GM23338 (cell line): ENCODE results near the gene MEIOB. TPM values are rescaled to one million over a fixed set of nuclear protein-coding genes. Genes with fewer than 3 reads are reported as not detected.

Source experiments
- ATAC-seq: fragments of 200-7000 bp; cut with Tn5 transposase; 3 replicates; pipeline ENCODE4 v1.9.1; 2020
- DNase-seq: peaks from one replicate; pipeline ENCODE4 v3.0.0-alpha.2; 2015; ENCODE audit warnings: low spot score
- H2AFZ ChIP-seq: fragments of 200-600 bp; sonication (generic); 2 replicates; pipeline ENCODE4 v1.8.0; 2016; ENCODE audit warnings: antibody characterized with exemption, mild to moderate bottlenecking, moderate library complexity
- H3F3A ChIP-seq: fragments of 200-600 bp; sonication (generic); replicated peaks from 2 replicates; pipeline ENCODE4 v1.8.0; 2017; ENCODE audit warnings: antibody characterized with exemption, mixed run types, low read depth
- H3K27ac ChIP-seq: fragments of 200-600 bp; sonication (generic); 2 replicates; pipeline ENCODE4 v1.6.1; 2016; ENCODE audit warnings: low read depth
- H3K27me3 ChIP-seq: fragments of 200-600 bp; sonication (generic); 2 replicates; pipeline ENCODE4 v1.8.0; 2016; ENCODE audit warnings: mild to moderate bottlenecking, mixed run types, moderate library complexity; ENCODE audit not compliant: insufficient read depth
- H3K36me3 ChIP-seq: fragments of 200-600 bp; sonication (generic); 2 replicates; pipeline ENCODE4 v1.8.0; 2016; ENCODE audit warnings: mild to moderate bottlenecking; ENCODE audit not compliant: insufficient read depth
- H3K4me1 ChIP-seq: fragments of 200-600 bp; sonication (generic); 2 replicates; pipeline ENCODE4 v1.8.0; 2016; ENCODE audit warnings: mild to moderate bottlenecking, moderate library complexity; ENCODE audit not compliant: insufficient read depth
- H3K4me2 ChIP-seq: fragments of 200-600 bp; sonication (generic); 2 replicates; pipeline ENCODE4 v1.7.1; 2017; ENCODE audit warnings: mixed run types
- H3K4me3 ChIP-seq: fragments of 200-600 bp; sonication (generic); 2 replicates; pipeline ENCODE4 v1.6.1; 2016; ENCODE audit warnings: mixed run types
- H3K79me2 ChIP-seq: fragments of 200-600 bp; sonication (generic); replicated peaks from 2 replicates; pipeline ENCODE4 v1.8.0; 2017; ENCODE audit warnings: mild to moderate bottlenecking; ENCODE audit not compliant: insufficient read depth
- H3K9me2 ChIP-seq: fragments of 200-600 bp; sonication (generic); 2 replicates; pipeline ENCODE4 v1.8.0; 2017; ENCODE audit not compliant: insufficient read depth
- H4K20me1 ChIP-seq: fragments of 200-600 bp; sonication (generic); replicated peaks from 2 replicates; pipeline ENCODE4 v1.8.0; 2017; ENCODE audit warnings: mild to moderate bottlenecking; ENCODE audit not compliant: insufficient read depth
- H3K27ac Mint-ChIP-seq: 2 replicates; pipeline ENCODE4 v1.8.0; 2020; ENCODE audit warnings: inconsistent platforms, mild to moderate bottlenecking, moderate library complexity, mixed read lengths
- H3K27me3 Mint-ChIP-seq: 3 replicates; pipeline ENCODE4 v1.8.0; 2022; ENCODE audit warnings: low read depth, mild to moderate bottlenecking, moderate library complexity, mixed read lengths, inconsistent platforms; ENCODE audit not compliant: insufficient read depth, poor library complexity
- H3K36me3 Mint-ChIP-seq: 3 replicates; pipeline ENCODE4 v1.8.0; 2021; ENCODE audit warnings: low read depth, mild to moderate bottlenecking, inconsistent platforms, moderate library complexity, mixed read lengths
- H3K4me1 Mint-ChIP-seq: 3 replicates; pipeline ENCODE4 v1.8.0; 2020; ENCODE audit warnings: mild to moderate bottlenecking, inconsistent platforms, mixed read lengths
- H3K4me3 Mint-ChIP-seq: 3 replicates; pipeline ENCODE4 v1.8.0; 2021; ENCODE audit warnings: moderate library complexity, mild to moderate bottlenecking, inconsistent platforms, mixed read lengths
- H3K9me3 Mint-ChIP-seq: 3 replicates; pipeline ENCODE4 v1.8.0; 2020; ENCODE audit warnings: moderate library complexity, mild to moderate bottlenecking, inconsistent platforms, mixed read lengths
- CREB1 ChIP-seq: fragments of 250-450 bp; sonication (Bioruptor Pico); IDR thresholded peaks from 2 replicates; pipeline ENCODE4 v1.5.0; 2020; ENCODE audit warnings: low read depth, mild to moderate bottlenecking, moderate library complexity
- EZH2 ChIP-seq: fragments of 200-600 bp; sonication (generic); IDR thresholded peaks from one replicate; pipeline ENCODE4 v1.8.0; 2017; ENCODE audit warnings: antibody characterized with exemption, mild to moderate bottlenecking, low read depth; ENCODE audit not compliant: unreplicated experiment
- EZH2phosphoT487 ChIP-seq: fragments of 200-600 bp; sonication (generic); IDR thresholded peaks from one replicate; pipeline ENCODE4 v1.8.1; 2018; ENCODE audit warnings: antibody characterized with exemption; ENCODE audit not compliant: unreplicated experiment
- NANOG ChIP-seq: IDR thresholded peaks from 2 replicates; pipeline ENCODE4 v1.6.1; 2016; ENCODE audit warnings: antibody characterized with exemption, borderline replicate concordance
- POLR2AphosphoS5 ChIP-seq: IDR thresholded peaks from 2 replicates; pipeline ENCODE4 v1.6.1; 2016; ENCODE audit warnings: antibody characterized with exemption, low read depth
- STAT1 ChIP-seq: IDR thresholded peaks from one replicate; pipeline ENCODE4 v1.6.1; 2016; ENCODE audit warnings: antibody characterized with exemption; ENCODE audit not compliant: unreplicated experiment
- ZNF114 ChIP-seq: fragments of 250-450 bp; sonication (Bioruptor Pico); IDR thresholded peaks from 2 replicates; pipeline ENCODE4 v1.5.0; 2020; ENCODE audit warnings: mild to moderate bottlenecking, moderate library complexity
- ZNF331 ChIP-seq: fragments of 250-450 bp; sonication (Bioruptor Pico); IDR thresholded peaks from 2 replicates; pipeline ENCODE4 v1.5.0; 2020; ENCODE audit warnings: low read depth, mild to moderate bottlenecking, moderate library complexity
- polyA plus RNA-seq: library from polyadenylated mRNA; unstranded; fragments of >200 nt; fragmentation: Nextera tagmentation; extraction: Ambion mirVana; gene quantifications from 2 replicates; pipeline ENCODE4 v1.2.1, GENCODE V29; 2016
- total RNA-seq: library from RNA; depleted of rRNA; stranded (reverse); fragments of >200 nt; shearing (Covaris generic); gene quantifications from 2 replicates; pipeline ENCODE4 v1.2.3, GENCODE V29; 2014
- TF ChIP-seq, protein P1 (sequence below): IDR thresholded peaks from one replicate; pipeline ENCODE4 v1.6.1; 2018; ENCODE audit warnings: antibody characterized with exemption; ENCODE audit not compliant: unreplicated experiment
- TF ChIP-seq, protein P2 (sequence below): IDR thresholded peaks from 2 replicates; pipeline ENCODE4 v1.6.1; 2016; ENCODE audit warnings: antibody characterized with exemption
- TF ChIP-seq, protein P3 (sequence below), 2 experiments: fragments of 200-600 bp in 1 of 2; sonication (generic) in 1 of 2; conservative IDR thresholded peaks; 2 replicates each; pipeline versions ENCODE4 v1.5.1 to v1.6.1; 2016 to 2017; ENCODE audit warnings: antibody characterized with exemption in 2 of 2, low read depth in 2 of 2, mild to moderate bottlenecking in 2 of 2, moderate library complexity in 1 of 2

MEIOB gene
- total and polyA plus RNA-seq, 2 experiments from 2014 or later: 7.3 to 8.7 TPM

DNA sequence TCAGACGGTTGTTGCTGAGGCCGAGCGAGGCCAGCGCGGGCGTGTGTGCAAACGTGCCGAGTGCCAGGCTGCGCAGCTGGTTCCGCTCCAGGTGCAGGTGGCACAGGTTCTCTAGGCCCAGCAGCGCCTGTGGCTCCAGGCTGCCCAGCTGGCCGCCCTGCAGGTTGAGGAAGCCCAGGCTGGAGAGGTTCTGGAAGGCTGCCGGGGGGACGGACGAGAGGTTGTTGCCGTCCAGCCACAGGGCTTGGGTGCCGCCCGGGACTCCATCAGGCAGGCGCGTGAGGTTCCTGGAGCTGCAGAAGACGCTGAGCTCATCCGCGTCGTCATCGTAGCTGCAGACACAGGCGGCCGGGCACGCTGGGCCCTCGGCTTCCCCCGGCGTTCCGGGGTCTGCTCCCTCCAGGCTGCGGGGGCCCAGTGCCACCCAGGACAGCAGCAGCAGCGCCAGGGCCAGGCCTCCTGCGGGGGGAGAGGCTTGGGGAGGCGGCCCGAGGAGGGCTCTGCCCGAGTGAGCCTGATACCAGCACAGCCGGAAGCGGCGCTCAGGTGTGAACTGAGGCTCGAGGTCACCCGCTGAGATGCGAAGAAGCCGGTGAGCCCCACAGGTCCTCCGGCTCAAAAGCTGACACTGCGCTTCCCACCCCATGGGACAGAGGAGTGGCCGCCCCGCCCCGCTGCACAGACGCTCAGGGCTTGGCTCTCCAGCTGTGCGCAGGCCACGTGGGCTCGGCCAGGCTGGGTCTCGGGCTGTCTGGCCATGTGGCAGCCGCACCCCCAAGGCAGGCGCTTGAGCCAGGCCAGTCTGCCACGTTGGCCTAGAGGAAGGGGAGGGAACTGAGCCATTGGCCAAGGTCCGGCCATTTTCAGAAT is 79.8 kb downstream of the MEIOB start:
- Histone ChIP-seq H3K27ac (no peak overlapping the region), H3K4me3 (no peak overlapping the region), H3F3A (no peaks in the 10 kb centered on the region), H3K4me1 (no peaks in the 10 kb centered on the region), H3K79me2 (no peaks in the 10 kb centered on the region), H2AFZ (no peak overlapping the region), H4K20me1 (no peaks in the 10 kb centered on the region), H3K4me2 (no peak overlapping the region), H3K27me3 (no peaks in the 10 kb centered on the region), H3K9me2 (no peaks in the 10 kb centered on the region), H3K36me3 (no peaks in the 10 kb centered on the region)
- Mint-ChIP-seq H3K27me3 (no peaks in the 10 kb centered on the region), H3K27ac (no peak overlapping the region), H3K4me3 (no peak overlapping the region), H3K9me3 (peaks cover 11% of the 10 kb centered on the region), H3K4me1 (no peaks in the 10 kb centered on the region), H3K36me3 (peaks cover 17% of the 10 kb centered on the region)
- DNase-seq: no peak
- TF ChIP-seq, protein P1, sequence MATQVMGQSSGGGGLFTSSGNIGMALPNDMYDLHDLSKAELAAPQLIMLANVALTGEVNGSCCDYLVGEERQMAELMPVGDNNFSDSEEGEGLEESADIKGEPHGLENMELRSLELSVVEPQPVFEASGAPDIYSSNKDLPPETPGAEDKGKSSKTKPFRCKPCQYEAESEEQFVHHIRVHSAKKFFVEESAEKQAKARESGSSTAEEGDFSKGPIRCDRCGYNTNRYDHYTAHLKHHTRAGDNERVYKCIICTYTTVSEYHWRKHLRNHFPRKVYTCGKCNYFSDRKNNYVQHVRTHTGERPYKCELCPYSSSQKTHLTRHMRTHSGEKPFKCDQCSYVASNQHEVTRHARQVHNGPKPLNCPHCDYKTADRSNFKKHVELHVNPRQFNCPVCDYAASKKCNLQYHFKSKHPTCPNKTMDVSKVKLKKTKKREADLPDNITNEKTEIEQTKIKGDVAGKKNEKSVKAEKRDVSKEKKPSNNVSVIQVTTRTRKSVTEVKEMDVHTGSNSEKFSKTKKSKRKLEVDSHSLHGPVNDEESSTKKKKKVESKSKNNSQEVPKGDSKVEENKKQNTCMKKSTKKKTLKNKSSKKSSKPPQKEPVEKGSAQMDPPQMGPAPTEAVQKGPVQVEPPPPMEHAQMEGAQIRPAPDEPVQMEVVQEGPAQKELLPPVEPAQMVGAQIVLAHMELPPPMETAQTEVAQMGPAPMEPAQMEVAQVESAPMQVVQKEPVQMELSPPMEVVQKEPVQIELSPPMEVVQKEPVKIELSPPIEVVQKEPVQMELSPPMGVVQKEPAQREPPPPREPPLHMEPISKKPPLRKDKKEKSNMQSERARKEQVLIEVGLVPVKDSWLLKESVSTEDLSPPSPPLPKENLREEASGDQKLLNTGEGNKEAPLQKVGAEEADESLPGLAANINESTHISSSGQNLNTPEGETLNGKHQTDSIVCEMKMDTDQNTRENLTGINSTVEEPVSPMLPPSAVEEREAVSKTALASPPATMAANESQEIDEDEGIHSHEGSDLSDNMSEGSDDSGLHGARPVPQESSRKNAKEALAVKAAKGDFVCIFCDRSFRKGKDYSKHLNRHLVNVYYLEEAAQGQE: no peak
- TF ChIP-seq, protein P2, sequence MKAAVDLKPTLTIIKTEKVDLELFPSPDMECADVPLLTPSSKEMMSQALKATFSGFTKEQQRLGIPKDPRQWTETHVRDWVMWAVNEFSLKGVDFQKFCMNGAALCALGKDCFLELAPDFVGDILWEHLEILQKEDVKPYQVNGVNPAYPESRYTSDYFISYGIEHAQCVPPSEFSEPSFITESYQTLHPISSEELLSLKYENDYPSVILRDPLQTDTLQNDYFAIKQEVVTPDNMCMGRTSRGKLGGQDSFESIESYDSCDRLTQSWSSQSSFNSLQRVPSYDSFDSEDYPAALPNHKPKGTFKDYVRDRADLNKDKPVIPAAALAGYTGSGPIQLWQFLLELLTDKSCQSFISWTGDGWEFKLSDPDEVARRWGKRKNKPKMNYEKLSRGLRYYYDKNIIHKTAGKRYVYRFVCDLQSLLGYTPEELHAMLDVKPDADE: no peak
- TF ChIP-seq NANOG (no peak), ZNF114 (CRISPR knock-in tag) (no peak), CREB1 (no peak), EZH2 (no peak)
- ATAC-seq: no peak

DNA sequence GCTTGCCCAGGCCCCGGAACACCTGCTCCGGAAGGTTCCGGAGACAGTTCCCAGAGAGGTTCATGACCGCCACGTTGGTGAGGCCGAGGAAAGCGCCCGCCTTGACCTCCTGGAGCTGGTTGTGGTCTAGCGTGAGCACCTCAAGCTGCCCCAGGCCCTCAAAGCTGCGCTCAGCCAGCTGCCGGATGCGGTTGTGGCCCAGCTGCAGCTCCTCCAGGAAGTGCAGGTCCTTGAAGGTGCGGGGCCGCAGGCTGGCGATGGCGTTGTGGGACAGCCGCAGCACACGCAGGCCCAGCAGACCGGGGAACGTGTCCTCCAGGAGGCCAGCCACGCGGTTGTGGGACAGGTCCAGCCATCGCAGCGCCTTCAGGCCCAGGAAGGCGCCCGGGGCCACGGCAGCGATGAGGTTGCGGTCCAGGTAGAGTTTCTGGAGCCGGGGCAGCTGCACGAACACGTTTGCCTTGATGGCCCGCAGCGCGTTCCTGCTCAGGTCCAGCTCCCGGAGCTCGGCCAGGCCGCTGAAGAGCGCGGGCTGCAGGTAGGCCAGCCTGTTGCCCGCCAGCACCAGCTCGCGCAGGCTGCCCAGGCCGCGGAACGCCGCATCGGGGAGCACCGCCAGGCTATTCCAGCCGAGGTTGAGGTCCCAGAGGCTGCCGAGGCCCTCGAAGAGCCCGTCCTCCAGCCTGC is 80.6 kb downstream of the MEIOB start:
- DNase-seq: peak; percentile 28
- H3K79me2 ChIP-seq: peaks cover 2% of the 10 kb centered on the region; the same call in 1 of the 2 replicates
- H3K4me3 ChIP-seq: no peak overlapping the region
- no peak overlapping the region for H3K27ac ChIP-seq
- no peaks in the 10 kb centered on the region for H3K9me2 ChIP-seq
- H3K4me1 Mint-ChIP-seq: no peaks in the 10 kb centered on the region
- H3K27me3 Mint-ChIP-seq: no peaks in the 10 kb centered on the region
- H4K20me1 ChIP-seq: no peaks in the 10 kb centered on the region
- H3K27me3 ChIP-seq: no peaks in the 10 kb centered on the region
- H3F3A ChIP-seq: no peaks in the 10 kb centered on the region
- peaks cover 9% of the 10 kb centered on the region; the same call in 2 of the 3 replicates for H3K36me3 Mint-ChIP-seq
- H3K9me3 Mint-ChIP-seq: peaks cover 3% of the 10 kb centered on the region; the same call in 2 of the 3 replicates
- H2AFZ ChIP-seq: no peak overlapping the region
- H3K4me2 ChIP-seq: no peak overlapping the region
- no peak overlapping the region for H3K27ac Mint-ChIP-seq
- no peaks in the 10 kb centered on the region for H3K4me1 ChIP-seq
- no peak for ATAC-seq
- no peak overlapping the region for H3K4me3 Mint-ChIP-seq
- no peaks in the 10 kb centered on the region for H3K36me3 ChIP-seq
- TF ChIP-seq EZH2phosphoT487: no peak
- TF ChIP-seq STAT1: no peak
- TF ChIP-seq, protein P3, sequence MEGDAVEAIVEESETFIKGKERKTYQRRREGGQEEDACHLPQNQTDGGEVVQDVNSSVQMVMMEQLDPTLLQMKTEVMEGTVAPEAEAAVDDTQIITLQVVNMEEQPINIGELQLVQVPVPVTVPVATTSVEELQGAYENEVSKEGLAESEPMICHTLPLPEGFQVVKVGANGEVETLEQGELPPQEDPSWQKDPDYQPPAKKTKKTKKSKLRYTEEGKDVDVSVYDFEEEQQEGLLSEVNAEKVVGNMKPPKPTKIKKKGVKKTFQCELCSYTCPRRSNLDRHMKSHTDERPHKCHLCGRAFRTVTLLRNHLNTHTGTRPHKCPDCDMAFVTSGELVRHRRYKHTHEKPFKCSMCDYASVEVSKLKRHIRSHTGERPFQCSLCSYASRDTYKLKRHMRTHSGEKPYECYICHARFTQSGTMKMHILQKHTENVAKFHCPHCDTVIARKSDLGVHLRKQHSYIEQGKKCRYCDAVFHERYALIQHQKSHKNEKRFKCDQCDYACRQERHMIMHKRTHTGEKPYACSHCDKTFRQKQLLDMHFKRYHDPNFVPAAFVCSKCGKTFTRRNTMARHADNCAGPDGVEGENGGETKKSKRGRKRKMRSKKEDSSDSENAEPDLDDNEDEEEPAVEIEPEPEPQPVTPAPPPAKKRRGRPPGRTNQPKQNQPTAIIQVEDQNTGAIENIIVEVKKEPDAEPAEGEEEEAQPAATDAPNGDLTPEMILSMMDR (conservative IDR thresholded peaks at IDR 0.05; ENCODE audit: low read depth in 2 of 2): no peak
- no peak for TF ChIP-seq POLR2AphosphoS5
- TF ChIP-seq NANOG: no peak
- TF ChIP-seq, protein P1: no peak
- TF ChIP-seq ZNF114 (CRISPR knock-in tag): no peak
- TF ChIP-seq ZNF331 (CRISPR knock-in tag): no peak
- no peak for TF ChIP-seq EZH2
